RWPE1 (cell line): ENCODE data around the gene C2CD4B.
A peak's percentile ranks its signal among the peaks of the same experiment; 100 is the strongest.

Source experiments
- CTCF ChIA-PET: fragments of 350-600 bp; sonication (Branson Sonifier 250); formaldehyde crosslinking; extraction: SDS; loops from one replicate; lab custom pipeline; 2021; lab: Yijun Ruan, JAX
- POLR2A ChIA-PET: fragments of 400-600 bp; formaldehyde crosslinking; extraction: SDS; loops from one replicate; lab custom pipeline; 2020; ENCODE audit warnings: antibody characterized with exemption; ENCODE audit not compliant: low non-redundant PET; lab: Yijun Ruan, JAX
- DNase-seq: peaks from one replicate; pipeline ENCODE4 v3.0.0; 2012; ENCODE audit warnings: low spot score
- H3K27ac ChIP-seq: fragments of 450-650 bp; 2 replicates; pipeline ENCODE4 v1.5.1; 2017
- TF ChIP-seq, protein P1 (sequence below): fragments of 450-650 bp; conservative IDR thresholded peaks from 2 replicates; pipeline ENCODE4 v1.5.1; 2017; ENCODE audit warnings: low read depth, mild to moderate bottlenecking

The C2CD4B gene

DNA sequence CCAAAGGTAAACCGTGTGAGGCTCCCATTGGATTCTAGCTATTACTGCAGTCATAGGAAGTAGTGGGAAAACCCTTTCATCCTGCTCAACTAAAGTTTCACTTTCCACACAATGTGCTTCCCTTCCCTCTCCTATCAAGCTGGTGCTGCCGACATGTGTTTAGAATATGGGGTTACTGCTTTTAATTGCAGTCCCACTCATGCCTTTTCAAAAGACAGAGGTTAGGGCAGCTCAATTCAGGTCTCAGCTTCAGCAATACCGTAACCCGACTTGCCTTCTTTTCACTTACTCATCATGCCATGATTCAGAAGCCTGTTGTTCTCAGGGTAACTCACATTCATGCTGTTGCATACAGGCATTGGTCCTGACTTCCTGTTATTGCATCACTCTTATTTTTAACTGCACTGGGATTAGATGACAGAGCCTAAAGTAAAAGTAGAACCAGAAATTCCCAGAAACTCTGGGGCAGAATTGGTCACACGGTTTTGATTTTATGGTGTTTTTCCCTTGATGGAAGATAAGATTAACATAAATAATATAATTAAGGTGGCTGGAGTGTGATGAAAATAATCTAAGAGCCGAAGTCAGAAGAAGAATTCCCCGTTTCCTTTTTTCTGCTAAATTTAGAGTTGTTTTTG is 45.7 kb downstream of the C2CD4B start:
- H3K27ac ChIP-seq = peak overlapping the region; percentile 67
- CTCF ChIA-PET = no interaction called here
- POLR2A ChIA-PET = no interaction called here
- TF ChIP-seq, protein P1, sequence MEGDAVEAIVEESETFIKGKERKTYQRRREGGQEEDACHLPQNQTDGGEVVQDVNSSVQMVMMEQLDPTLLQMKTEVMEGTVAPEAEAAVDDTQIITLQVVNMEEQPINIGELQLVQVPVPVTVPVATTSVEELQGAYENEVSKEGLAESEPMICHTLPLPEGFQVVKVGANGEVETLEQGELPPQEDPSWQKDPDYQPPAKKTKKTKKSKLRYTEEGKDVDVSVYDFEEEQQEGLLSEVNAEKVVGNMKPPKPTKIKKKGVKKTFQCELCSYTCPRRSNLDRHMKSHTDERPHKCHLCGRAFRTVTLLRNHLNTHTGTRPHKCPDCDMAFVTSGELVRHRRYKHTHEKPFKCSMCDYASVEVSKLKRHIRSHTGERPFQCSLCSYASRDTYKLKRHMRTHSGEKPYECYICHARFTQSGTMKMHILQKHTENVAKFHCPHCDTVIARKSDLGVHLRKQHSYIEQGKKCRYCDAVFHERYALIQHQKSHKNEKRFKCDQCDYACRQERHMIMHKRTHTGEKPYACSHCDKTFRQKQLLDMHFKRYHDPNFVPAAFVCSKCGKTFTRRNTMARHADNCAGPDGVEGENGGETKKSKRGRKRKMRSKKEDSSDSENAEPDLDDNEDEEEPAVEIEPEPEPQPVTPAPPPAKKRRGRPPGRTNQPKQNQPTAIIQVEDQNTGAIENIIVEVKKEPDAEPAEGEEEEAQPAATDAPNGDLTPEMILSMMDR = no peak
- peak; percentile 90 for DNase-seq

DNA sequence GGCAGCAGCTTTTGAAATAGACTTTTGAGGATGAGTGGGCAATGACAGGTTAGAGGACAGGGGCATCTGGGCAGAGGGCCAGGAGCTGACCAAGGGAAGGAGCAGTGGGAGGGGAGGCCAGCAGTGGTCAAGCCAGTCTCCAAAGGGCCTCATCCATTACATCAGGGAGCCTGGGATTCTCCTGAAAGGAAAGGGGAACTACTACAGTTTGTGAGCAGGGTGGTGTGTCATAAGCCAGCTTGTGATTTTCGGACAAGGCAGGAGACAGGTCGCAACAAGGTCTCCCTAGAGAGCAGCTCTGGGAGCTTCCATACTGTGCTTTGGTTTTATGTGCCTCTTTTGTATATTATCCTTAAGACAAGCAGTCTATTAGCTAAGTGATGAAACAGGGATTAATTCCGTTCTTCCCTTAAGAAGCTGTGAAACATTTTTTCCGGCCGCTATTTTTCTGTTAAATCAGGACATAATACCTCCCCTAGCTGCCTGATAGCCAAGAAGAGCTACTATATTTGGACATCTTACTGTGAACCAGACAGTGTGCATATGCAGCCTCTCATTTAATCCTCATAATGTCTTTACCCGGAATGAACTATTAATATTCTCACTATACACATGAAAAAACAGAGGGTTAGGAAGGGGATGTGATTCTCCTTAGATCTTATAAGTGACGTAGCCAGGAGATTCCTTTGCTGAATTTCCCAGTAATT is 46.4 kb downstream of the C2CD4B start:
- ChIA-PET POLR2A (no interaction called here), CTCF (no interaction called here)
- DNase-seq = no peak

GRCh38 chr15:62115847-62116246 is 49.2 kb downstream of the C2CD4B start:
- no peak overlapping the region for H3K27ac ChIP-seq
- TF ChIP-seq, protein P1 = no peak
- CTCF ChIA-PET = interaction anchor here (0.6 kb wide), 1 partner anchor 12 kb away, joined by 3 read pairs; no protein-coding TSS in a partner anchor
- POLR2A ChIA-PET = no interaction called here
- no peak for DNase-seq

More for the DNA sequence above, 46.4 kb downstream of the C2CD4B start:
- TF ChIP-seq, protein P1 = no peak
- H3K27ac ChIP-seq = peak overlapping the region; percentile 56
